ENCODE results near the gene GDAP1L1.

- TF ChIP-seq EZH2 (IDR thresholded peaks at IDR 0.05; ENCODE audit: low read length, missing control alignments) = no peak
- TF ChIP-seq CTCF (conservative IDR thresholded peaks at IDR 0.05 in 1 of 2, IDR thresholded peaks at IDR 0.05 in 1 of 2; ENCODE audit: low read depth in 1 of 2, low read length in 2 of 2) = no peak
These were observed at the start of gene GDAP1L1 for GRCh38 chr20:44247131-44247571.
